22Rv1 (cell line): ENCODE results near the gene CFL1.

Source experiments
- ZFX ChIP-seq: fragments of 450-650 bp; IDR thresholded peaks from 2 replicates; pipeline ENCODE4 v1.6.1; 2017; ENCODE audit warnings: antibody characterized with exemption, borderline replicate concordance
- TF ChIP-seq, protein P1 (sequence below): fragments of 450-650 bp; IDR thresholded peaks from 2 replicates; pipeline ENCODE4 v1.5.1; 2017; ENCODE audit warnings: mild to moderate bottlenecking

GRCh38 chr11:65857500-65857852 lies 504 bp downstream of the CFL1 start:
- TF ChIP-seq, protein P1, sequence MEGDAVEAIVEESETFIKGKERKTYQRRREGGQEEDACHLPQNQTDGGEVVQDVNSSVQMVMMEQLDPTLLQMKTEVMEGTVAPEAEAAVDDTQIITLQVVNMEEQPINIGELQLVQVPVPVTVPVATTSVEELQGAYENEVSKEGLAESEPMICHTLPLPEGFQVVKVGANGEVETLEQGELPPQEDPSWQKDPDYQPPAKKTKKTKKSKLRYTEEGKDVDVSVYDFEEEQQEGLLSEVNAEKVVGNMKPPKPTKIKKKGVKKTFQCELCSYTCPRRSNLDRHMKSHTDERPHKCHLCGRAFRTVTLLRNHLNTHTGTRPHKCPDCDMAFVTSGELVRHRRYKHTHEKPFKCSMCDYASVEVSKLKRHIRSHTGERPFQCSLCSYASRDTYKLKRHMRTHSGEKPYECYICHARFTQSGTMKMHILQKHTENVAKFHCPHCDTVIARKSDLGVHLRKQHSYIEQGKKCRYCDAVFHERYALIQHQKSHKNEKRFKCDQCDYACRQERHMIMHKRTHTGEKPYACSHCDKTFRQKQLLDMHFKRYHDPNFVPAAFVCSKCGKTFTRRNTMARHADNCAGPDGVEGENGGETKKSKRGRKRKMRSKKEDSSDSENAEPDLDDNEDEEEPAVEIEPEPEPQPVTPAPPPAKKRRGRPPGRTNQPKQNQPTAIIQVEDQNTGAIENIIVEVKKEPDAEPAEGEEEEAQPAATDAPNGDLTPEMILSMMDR, result no peak
- TF ChIP-seq ZFX, result no peak
